ENCODE data around the gene TF.

GRCh38 chr3:133833267-133833666, 87.1 kb downstream of the TF start:
- TF ChIP-seq SMC3 (IDR thresholded peaks at IDR 0.05; ENCODE audit: borderline replicate concordance, low read length) = no peak
- no peak for TF ChIP-seq ZSCAN29 (IDR thresholded peaks at IDR 0.05)
- TF ChIP-seq CTCF (IDR thresholded peaks at IDR 0.05 in 2 of 3, conservative IDR thresholded peaks at IDR 0.05 in 1 of 3; ENCODE audit: control insufficient read depth in 2 of 3, extremely low read depth in 1 of 3, insufficient read depth in 1 of 3, low read depth in 3 of 3, low read length in 3 of 3) = no peak
- no peak for TF ChIP-seq RAD21 (IDR thresholded peaks at IDR 0.05; ENCODE audit: insufficient read depth, low read depth, low read length)
- no peak for TF ChIP-seq ZNF274 (IDR thresholded peaks at IDR 0.05; ENCODE audit: insufficient read depth, insufficient read length)
- TF ChIP-seq SKIL (IDR thresholded peaks at IDR 0.05; ENCODE audit: low read depth, poor library complexity, severe bottlenecking) = no peak
- no peak for TF ChIP-seq NFIC (IDR thresholded peaks at IDR 0.05; ENCODE audit: low read depth, low read length)
- no peak for TF ChIP-seq EZH2 (IDR thresholded peaks at IDR 0.05; ENCODE audit: borderline replicate concordance, control insufficient read depth, low read depth, low read length)
- TF ChIP-seq SIN3A (IDR thresholded peaks at IDR 0.05; ENCODE audit: low read depth, low read length) = no peak

Data from GM12878 (cell line).